Activated CD4-positive, alpha-beta T cell treated with anti-CD3 and anti-CD28 coated beads, Interleukin-2, amount 10 ng/mL, durations not matched to agents 24 days and 14 days (primary cell): ENCODE measurements around the gene ESPL1. TPM values are rescaled to one million over a fixed set of nuclear protein-coding genes. Genes with fewer than 3 reads are reported as not detected.

Experiments
- DNase-seq: peaks from one replicate; pipeline ENCODE4 v3.0.0; 2022
- H3K27ac Mint-ChIP-seq: one replicate; pipeline ENCODE4 v1.8.0; 2022; ENCODE audit warnings: mild to moderate bottlenecking, mixed read lengths
- H3K27me3 Mint-ChIP-seq: one replicate; pipeline ENCODE4 v1.8.0; 2022; ENCODE audit warnings: mixed read lengths
- H3K36me3 Mint-ChIP-seq: one replicate; pipeline ENCODE4 v1.8.0; 2022; ENCODE audit warnings: low read depth, mild to moderate bottlenecking, mixed read lengths
- H3K4me1 Mint-ChIP-seq: one replicate; pipeline ENCODE4 v1.8.0; 2021; ENCODE audit warnings: mixed read lengths
- H3K4me3 Mint-ChIP-seq: one replicate; pipeline ENCODE4 v1.8.0; 2022; ENCODE audit warnings: mild to moderate bottlenecking, moderate library complexity, mixed read lengths
- H3K9me3 Mint-ChIP-seq: one replicate; pipeline ENCODE4 v1.8.0; 2021; ENCODE audit warnings: mixed read lengths
- intact Hi-C: fragments of 100-400 bp; cut with micrococcal nuclease; formaldehyde crosslinking; loops from one replicate; pipeline ENCODE4 v1.15.1; 2023
- total RNA-seq: library from RNA; stranded (reverse); gene quantifications from 2 replicates; pipeline ENCODE4 v1.2.3, GENCODE V29; 2022

ESPL1 gene
- total RNA-seq, 1 donor from 2014 or later = 76.7 TPM

DNA sequence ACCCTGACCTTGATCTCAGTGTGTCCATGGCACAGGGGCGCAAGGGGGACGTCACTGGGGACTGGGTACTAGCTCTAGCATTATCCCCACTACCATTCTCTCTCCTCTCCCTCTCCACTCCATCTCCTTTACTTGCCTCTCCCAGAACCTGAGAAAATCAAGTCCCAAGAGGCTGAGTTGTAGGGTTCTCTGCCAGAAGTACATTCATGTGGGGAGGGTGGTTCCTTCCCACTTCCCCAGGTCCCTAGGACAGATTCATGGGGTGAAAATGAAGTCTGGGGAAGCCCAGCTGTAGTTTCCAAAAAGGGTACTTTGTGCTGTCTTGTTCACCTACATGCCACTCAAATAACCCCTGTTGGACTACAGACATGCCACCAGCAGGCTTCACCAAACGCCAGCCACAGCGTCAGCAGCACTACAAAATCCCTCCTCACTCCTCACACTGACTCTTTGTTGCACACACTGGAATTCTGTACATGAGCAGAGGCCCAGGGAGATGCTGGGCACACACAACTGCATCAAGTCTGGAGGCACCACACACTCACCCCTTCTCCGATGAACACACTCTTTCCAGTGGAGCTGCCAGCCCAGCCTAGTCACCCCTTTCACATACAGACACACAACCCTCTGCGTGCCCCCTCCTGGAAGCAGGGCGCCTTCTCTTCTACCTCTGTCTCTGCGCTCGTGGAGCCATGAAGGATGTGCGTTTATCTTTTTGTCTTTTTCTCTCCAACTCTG, 43.0 kb upstream of the ESPL1 start:
- Mint-ChIP-seq H3K9me3 (no peaks in the 10 kb centered on the region), H3K4me3 (peak overlapping the region; percentile 48), H3K36me3 (peaks cover 19% of the 10 kb centered on the region), H3K27ac (peak overlapping the region; percentile 50), H3K27me3 (no peaks in the 10 kb centered on the region), H3K4me1 (peaks cover 69% of the 10 kb centered on the region)
- intact Hi-C loops = no loop called here
- DNase-seq = no peak

DNA sequence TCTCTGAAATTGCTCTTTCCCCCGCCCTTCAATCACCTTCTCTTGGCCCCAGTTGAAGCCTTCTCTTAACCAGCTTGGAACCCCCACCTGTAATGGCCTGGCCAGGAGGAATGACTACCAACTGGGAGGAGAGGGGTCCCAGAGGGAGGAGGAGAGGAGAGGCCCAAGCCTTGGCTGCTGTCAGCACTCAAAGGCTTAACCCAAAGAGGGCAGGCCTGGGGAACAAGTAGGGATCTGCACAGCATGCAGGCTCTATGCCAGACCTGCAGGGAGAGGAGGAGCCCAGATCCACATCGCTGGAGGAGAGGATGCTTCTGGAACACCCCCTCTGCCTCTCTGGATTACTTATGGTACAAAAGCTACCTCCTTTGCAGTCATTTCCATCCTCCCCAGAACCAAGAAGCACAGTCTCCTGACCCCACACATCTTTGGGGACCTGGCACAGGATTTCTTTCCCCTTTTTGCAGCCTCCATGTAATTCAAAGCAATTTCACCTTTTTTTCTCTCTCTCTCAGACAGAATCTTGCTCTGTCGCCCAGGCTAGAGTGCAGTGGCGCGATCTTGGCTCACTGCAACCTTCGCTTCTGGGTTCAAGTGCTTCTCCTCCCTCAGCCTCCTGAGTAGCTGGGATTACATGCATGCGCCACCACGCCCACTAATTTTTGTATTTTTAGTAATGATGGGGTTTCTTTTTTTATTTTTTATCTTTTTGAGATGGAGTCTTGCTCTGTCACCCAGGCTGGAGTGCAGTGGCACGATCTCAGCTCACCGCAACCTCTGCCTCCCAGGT, 42.3 kb upstream of the ESPL1 start:
- DNase-seq = no peak
- Mint-ChIP-seq H3K27me3 (no peaks in the 10 kb centered on the region), H3K9me3 (no peaks in the 10 kb centered on the region), H3K4me1 (peaks cover 68% of the 10 kb centered on the region), H3K4me3 (peak overlapping the region; percentile 0), H3K27ac (peak overlapping the region; percentile 50), H3K36me3 (peaks cover 19% of the 10 kb centered on the region)
- intact Hi-C loops = no loop called here

DNA sequence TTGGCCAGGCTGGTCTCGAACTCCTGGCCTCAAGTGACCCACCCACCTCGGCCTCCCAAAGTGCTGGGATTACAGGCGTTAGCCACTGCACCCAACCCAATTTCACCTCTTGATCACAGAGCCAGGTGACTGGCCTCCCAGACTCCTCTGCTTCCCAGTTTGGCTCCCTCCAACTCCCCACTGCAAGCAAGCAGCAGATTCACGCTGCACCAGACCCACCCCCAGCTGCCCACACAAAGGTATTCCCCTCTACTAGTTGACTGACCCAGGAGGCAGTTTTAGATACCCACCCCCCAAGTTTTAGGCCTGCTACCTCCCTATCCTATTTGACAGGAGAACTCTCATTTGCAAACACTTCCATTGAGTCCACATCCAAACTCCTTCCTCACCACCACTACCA, 41.3 kb upstream of the ESPL1 start:
- Mint-ChIP-seq H3K27me3 (no peaks in the 10 kb centered on the region), H3K4me3 (no peak overlapping the region), H3K27ac (peak overlapping the region; percentile 38), H3K4me1 (peaks cover 66% of the 10 kb centered on the region), H3K36me3 (peaks cover 19% of the 10 kb centered on the region), H3K9me3 (no peaks in the 10 kb centered on the region)
- intact Hi-C loops = no loop called here
- DNase-seq = no peak

- Mint-ChIP-seq H3K9me3 (no peaks in the 10 kb centered on the region), H3K27ac (no peak overlapping the region), H3K36me3 (peaks cover 19% of the 10 kb centered on the region)
Observed at GRCh38 chr12:53227341-53227740, 40.8 kb upstream of the ESPL1 start.

DNA sequence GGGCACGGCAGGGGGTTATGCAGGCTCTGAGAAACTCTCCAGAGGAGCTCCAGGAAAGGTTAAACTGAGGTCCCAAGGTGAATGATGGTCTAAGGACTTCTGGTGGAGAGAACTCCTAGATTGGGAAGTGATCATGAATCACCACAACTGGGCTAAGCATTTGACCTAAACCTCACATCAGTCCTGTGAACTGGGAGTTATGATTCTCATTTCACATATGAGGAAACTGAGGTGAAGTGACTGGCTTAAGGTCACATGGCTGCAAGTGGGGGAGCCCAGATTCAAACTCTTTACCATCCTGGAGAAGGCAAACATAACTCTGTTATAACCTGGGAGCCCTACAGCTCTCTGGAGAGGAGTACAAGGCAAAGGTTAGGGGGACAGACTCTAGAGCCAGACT, 40.3 kb upstream of the ESPL1 start:
- no peak overlapping the region for H3K4me3 Mint-ChIP-seq
- no peak overlapping the region for H3K27ac Mint-ChIP-seq
- peaks cover 63% of the 10 kb centered on the region for H3K4me1 Mint-ChIP-seq
- H3K36me3 Mint-ChIP-seq = peaks cover 19% of the 10 kb centered on the region
- intact Hi-C loops = no loop called here
- no peaks in the 10 kb centered on the region for H3K9me3 Mint-ChIP-seq
- no peaks in the 10 kb centered on the region for H3K27me3 Mint-ChIP-seq
- no peak for DNase-seq

More at GRCh38 chr12:53227341-53227740, 40.8 kb upstream of the ESPL1 start:
- intact Hi-C loops = no loop called here
- DNase-seq = no peak
- Mint-ChIP-seq H3K27me3 (no peaks in the 10 kb centered on the region), H3K4me3 (no peak overlapping the region), H3K4me1 (peaks cover 63% of the 10 kb centered on the region)

GRCh38 chr12:53229454-53229853, 38.6 kb upstream of the ESPL1 start:
- Mint-ChIP-seq H3K36me3 (peaks cover 15% of the 10 kb centered on the region), H3K4me3 (peak overlapping the region; percentile 49), H3K9me3 (no peaks in the 10 kb centered on the region), H3K27ac (peak overlapping the region; percentile 39), H3K27me3 (no peaks in the 10 kb centered on the region), H3K4me1 (peaks cover 61% of the 10 kb centered on the region)
- intact Hi-C loops = no loop called here
- DNase-seq = no peak

DNA sequence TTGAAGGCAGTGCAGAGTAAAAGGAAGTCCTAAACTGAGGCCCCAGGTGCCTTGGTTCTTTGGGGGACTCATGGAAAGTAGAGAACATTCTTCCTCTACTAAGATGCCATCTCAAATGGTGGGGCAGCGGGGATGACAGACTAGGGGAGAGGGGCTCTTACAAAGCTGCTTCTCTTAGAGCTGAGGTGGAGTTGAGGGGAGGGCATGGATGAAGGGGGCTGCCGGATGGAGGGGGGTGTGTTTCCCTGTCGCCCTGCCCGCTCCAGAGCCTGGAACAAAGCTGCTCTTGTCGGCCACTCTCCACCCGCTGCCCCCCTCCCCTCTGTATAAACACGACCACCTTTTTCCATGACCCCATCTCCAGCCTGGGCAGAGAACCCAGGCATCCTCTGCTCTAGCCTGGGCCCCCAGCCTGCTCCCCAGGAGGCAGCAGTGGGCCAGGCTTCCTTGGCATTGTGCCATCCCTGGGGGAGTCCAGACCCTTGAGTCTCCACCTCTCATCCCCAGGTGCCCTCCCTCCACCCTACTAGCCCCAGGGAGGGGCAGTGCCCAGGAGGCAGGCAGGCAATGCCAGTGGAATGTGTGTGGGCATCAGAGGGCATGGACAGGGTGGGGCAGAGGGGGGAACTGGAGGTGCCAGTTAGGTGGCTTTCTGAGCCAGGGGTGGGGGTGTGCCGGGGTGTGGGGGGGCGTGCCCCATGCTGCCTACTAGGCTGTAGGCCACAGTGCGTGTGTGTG, 37.8 kb upstream of the ESPL1 start:
- Mint-ChIP-seq H3K4me3 (peak overlapping the region; percentile 49), H3K4me1 (peaks cover 54% of the 10 kb centered on the region), H3K27ac (peak overlapping the region; percentile 39), H3K9me3 (no peaks in the 10 kb centered on the region), H3K36me3 (peaks cover 10% of the 10 kb centered on the region), H3K27me3 (no peaks in the 10 kb centered on the region)
- no peak for DNase-seq
- intact Hi-C loops = no loop called here

GRCh38 chr12:53231671-53231920, 36.5 kb upstream of the ESPL1 start:
- peak overlapping the region; percentile 73 for H3K4me3 Mint-ChIP-seq
- no peaks in the 10 kb centered on the region for H3K27me3 Mint-ChIP-seq
- intact Hi-C loops = no loop called here
- peaks cover 60% of the 10 kb centered on the region for H3K4me1 Mint-ChIP-seq
- no peaks in the 10 kb centered on the region for H3K9me3 Mint-ChIP-seq
- peak overlapping the region; percentile 54 for H3K27ac Mint-ChIP-seq
- no peak for DNase-seq
- H3K36me3 Mint-ChIP-seq = peaks cover 8% of the 10 kb centered on the region

- Mint-ChIP-seq H3K27me3 (no peaks in the 10 kb centered on the region), H3K36me3 (peaks cover 4% of the 10 kb centered on the region), H3K27ac (peak within 1 kb of the TSS; percentile 85), H3K4me3 (peak within 1 kb of the TSS; percentile 82), H3K9me3 (no peaks in the 10 kb centered on the region), H3K4me1 (peaks cover 61% of the 10 kb centered on the region)
- intact Hi-C loops = loop anchor here (1.0 to 2.0 kb wide), 2 partner anchors 11 to 19 kb away; no protein-coding TSS in a partner anchor
- peak; percentile 87 for DNase-seq
Observed at GRCh38 chr12:53231921-53232645, 36.0 kb upstream of the ESPL1 start, which contains the start of gene RARG. Gene RARG (minus strand): TSS chr12:53232209. CDS start chr12:53227545, 4,664 bp downstream.

- Mint-ChIP-seq H3K27ac (peak overlapping the region; percentile 85), H3K4me1 (peaks cover 61% of the 10 kb centered on the region), H3K36me3 (peaks cover 3% of the 10 kb centered on the region), H3K9me3 (no peaks in the 10 kb centered on the region), H3K27me3 (no peaks in the 10 kb centered on the region), H3K4me3 (peak overlapping the region; percentile 82)
- intact Hi-C loops = loop anchor here (1.0 to 2.0 kb wide), 2 partner anchors 12 to 18 kb away; no protein-coding TSS in a partner anchor
- DNase-seq = peak; percentile 82
Observed at GRCh38 chr12:53232646-53233461, 35.2 kb upstream of the ESPL1 start.

DNA sequence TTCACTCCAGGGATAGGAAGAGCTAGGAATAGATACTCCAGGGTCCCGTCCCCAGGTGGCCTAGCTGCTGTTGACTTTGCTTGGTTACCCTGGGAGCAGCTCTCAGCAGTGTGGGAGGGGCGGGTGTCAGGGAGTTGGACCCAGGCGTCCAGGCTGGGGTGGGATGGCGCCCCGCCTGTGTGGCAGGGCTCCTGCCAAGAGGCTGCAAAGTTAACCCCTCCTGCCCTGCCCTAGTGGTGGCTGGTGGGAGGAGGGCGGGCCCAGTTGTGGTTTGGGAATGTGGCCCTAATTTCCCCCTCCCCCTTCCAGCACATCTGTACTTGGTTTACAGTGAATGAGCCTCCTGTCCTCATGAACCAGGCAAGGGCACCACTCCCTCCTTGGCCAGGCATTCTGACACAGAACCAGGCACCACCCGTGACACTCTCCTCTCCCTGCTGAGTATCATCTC, 34.4 kb upstream of the ESPL1 start:
- H3K9me3 Mint-ChIP-seq = no peaks in the 10 kb centered on the region
- peak overlapping the region; percentile 85 for H3K27ac Mint-ChIP-seq
- no peaks in the 10 kb centered on the region for H3K27me3 Mint-ChIP-seq
- no peak for DNase-seq
- intact Hi-C loops = loop anchor here (2.0 kb wide), 1 partner anchor 17 kb away; no protein-coding TSS in a partner anchor
- H3K4me1 Mint-ChIP-seq = peaks cover 55% of the 10 kb centered on the region
- peak overlapping the region; percentile 31 for H3K4me3 Mint-ChIP-seq
- no peaks in the 10 kb centered on the region for H3K36me3 Mint-ChIP-seq

DNA sequence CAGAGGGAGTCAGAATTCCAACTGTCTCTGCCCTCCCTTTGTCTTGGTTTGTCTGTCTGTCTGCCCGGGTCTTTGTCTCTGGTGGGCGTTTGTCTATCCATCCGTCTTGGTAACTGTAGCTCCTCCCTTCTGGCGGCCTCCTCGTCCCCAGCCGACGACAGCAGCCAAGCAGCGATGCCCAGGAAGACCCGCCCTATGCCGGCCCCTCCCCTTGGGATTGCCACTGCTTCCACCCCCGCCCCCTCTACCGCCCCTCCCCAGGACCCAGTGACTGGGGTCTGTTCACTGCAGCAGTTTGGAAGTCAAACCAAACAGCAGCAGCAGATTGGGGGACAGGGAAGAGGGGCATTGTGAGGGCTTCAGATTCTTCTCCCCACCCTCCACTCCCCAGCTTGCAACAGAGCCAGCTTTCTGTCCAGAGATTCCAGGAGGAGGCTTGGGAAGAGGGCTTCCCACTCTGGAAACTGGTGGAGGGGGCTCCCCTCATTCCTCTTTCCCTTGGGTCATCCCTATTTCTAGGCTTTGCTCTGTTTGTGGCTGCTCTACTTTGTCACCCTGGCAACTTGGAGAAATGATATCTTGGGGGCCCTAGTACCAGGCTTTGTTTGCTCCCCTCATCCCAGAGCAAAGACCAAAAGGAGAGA, 33.7 kb upstream of the ESPL1 start:
- Mint-ChIP-seq H3K36me3 (no peaks in the 10 kb centered on the region), H3K9me3 (no peaks in the 10 kb centered on the region), H3K27ac (no peak overlapping the region), H3K4me1 (peaks cover 52% of the 10 kb centered on the region), H3K4me3 (peak overlapping the region; percentile 31), H3K27me3 (no peaks in the 10 kb centered on the region)
- intact Hi-C loops = no loop called here
- no peak for DNase-seq
